Activated T-cell treated with anti-CD3 and anti-CD28 coated beads for 48 hours (primary cell): Measurements from ENCODE around the gene NRIP1.

Experiments
- DNase-seq: peaks from one replicate; pipeline ENCODE4 v3.0.0-alpha.2; 2020; ENCODE audit warnings: low read depth

The NRIP1 gene

DNA sequence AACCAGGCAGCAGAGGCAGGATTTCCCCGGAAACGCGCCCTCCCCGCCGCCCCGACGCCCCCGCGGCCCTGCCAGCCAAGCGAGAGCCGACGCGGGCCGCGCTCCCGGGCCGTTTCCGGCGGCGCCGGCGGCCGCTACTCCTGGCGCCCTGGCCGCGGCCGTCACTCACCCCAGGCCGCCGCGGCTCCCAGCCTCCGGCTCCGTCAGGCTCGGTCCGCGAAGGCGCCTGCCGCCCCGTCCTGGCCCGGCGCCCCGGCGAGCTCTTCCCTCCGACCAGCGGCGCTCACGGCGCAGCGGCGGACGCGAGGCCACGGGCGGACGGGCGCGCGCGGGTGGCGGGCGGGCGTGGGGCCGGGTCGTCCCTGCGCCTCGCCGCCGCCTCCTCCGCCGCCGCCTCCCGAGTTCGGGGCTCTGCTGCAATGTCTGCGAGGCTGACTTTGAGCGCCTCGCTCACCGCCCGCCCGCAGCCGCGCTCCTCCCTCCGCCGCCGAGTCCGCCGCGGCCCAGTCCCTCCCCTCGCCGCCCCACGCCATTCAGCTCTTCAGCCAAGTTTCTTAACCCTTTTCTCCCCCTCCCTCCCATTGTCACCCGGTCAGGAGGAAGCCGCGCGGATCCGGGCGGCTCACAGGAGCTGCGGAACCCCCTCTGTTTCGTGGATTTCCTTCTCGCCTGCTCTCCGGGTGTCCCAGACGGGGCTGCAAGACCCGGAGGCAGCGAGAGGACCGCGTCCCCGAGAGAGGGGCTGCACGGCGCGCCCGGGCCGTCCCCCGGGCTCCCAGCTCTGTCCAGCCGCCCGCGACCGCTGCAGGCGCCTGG, at the start of gene NRIP1:
NRIP1 (minus strand) TSS at position 425 of the 816 bp plus-strand sequence. CDS start 96,808 bp downstream, outside the sequence.
- DNase-seq = peak; percentile 68

- no peak for DNase-seq
Observed at GRCh38 chr21:15112858-15113257, 48.1 kb upstream of the NRIP1 start.

- DNase-seq = no peak
Observed at GRCh38 chr21:15108801-15109200, 44.0 kb upstream of the NRIP1 start.

DNA sequence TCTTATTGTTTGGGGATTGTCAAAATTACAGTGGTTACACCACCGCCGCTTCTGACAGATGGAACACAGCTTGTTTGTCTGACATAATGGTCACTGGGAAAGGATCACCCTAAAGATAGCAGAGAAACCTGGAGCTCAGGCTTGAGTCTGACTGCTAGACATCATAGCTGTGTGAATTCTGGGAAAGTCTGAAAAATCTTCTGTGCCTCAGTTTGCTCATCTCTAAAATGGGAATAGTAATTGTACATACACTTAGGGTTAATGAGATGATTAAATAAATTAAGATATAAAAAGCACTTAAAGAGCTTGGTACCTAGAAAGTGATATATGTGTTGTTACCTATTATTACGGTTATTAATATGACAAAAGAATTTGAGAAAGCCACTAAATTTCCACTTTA, 39.7 kb upstream of the NRIP1 start:
- no peak for DNase-seq

- no peak for DNase-seq
Observed at GRCh38 chr21:15098908-15099307, 34.1 kb upstream of the NRIP1 start.

DNA sequence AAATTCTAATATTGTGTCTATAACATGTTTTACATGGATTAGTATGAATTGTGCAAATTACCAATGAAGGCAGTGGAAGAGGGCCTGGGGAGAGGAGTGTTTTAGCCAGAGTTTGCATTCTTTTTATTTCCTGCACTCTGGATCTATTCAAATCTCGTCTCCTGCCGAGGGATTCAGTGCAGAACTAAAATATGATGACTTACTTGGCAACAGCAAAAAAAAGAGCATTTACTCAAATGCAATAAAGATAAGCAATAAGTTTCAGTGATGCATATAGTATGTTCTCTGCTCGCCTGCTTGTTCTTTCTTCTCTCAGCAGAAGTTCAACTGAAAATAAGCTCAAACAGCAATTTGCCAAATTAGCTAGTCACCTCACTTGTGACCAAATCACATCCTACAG, 33.4 kb upstream of the NRIP1 start:
- no peak for DNase-seq

DNA sequence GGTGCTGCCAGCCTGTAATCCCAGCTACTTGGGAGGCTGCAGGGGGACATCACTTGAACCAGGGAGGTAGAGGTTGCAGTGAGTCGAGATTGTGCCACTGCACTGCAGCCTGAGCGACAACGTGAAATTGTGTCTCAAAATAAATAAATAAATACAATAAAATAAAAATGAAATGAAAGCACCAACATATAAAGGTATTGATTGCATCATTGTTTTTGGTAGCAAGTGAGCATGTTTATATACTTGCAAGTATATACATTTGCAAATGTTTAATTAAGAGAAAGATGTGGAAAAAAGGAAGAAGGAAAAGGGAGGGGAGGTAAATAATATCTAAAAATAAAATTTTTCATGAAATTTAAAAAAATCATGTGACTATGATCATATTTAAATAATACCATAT, 32.8 kb upstream of the NRIP1 start:
- DNase-seq = no peak

- DNase-seq = no peak
Observed at GRCh38 chr21:15096146-15096545, 31.3 kb upstream of the NRIP1 start.

DNA sequence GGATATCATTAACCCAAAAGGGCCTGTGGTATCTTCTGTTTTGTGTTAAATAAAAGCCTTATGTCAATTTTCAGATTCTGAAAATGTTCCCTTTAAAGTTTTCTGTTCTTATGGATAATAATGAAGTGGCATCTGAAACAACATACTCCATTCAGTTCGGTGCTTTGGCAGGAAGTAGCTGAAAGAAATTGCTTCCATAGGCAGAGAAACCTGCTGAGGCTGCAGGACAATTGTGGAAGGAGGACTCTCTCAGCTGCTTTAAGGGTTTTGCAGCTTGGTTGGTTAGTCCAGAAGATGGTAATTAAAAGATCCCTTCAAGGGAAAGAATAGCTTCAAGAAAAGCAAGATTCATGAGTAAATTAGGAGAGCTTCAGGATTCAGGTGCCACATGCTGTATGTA, 30.5 kb upstream of the NRIP1 start:
- no peak for DNase-seq

- no peak for DNase-seq
Observed at GRCh38 chr21:15094706-15095105, 29.9 kb upstream of the NRIP1 start.

DNA sequence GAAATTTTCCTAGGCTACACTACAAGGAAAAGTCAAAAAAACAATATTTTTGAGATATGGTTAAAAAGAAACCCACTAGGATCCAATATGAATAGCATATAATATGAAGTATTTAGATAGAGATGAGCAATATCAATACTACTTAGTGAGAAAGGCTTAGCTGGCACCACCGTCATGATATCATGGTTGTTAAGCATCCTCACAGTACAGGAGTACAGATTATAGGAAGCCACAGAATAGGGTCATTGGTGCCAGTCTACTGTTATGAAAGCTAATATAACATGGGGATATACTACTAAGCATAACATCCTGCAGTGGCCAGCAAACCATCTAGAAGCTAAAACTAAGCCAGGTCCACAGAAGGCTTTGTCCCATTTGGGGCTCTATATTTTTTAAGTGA, 28.4 kb upstream of the NRIP1 start:
- no peak for DNase-seq

- DNase-seq = no peak
Observed at GRCh38 chr21:15092745-15093144, 27.9 kb upstream of the NRIP1 start.

GRCh38 chr21:15090390-15090789, 25.6 kb upstream of the NRIP1 start:
- DNase-seq = no peak

- no peak for DNase-seq
Observed at GRCh38 chr21:15088488-15088887, 23.7 kb upstream of the NRIP1 start.

DNA sequence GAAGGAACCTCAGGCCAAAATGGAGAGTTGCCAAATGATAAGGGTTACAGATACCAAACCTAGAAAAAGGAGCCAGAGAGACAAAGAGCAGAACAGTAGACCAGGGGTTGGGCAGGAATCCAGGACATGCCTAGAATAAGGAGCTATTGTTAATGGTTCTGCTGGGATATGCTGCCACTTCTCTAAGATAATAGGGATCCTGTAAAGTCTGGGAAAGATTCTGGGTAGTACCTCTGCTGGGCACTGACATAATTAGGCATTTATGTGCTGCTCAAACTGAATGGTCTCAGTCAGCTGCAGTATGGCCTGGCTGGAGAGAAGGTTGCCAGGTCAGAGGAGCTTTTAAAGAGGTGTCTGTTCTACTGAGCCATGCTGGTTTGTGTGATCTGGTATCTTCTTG, 19.9 kb upstream of the NRIP1 start:
- DNase-seq = no peak

- no peak for DNase-seq
Observed at GRCh38 chr21:15080526-15080925, 15.7 kb upstream of the NRIP1 start.

DNA sequence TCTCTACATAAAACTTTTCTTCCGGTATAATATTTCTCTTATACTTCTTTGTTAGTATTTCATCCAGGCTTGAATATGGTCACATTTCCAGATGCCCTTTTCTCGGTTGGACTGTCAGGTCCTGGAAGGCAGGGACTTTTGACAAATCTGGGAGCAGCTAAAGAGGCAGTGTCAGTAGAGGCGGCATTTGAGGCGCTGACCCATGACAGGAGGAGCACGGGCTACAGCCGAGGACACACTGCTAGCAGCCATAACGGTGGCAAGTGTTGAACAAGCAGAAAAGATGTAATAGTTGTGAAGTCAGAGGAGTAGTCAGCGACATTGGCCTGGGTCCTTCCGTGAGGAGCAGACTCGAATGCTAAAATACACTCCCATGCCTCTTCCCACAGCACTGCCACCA, 14.5 kb upstream of the NRIP1 start:
- no peak for DNase-seq

- DNase-seq = no peak
Observed at GRCh38 chr21:15078180-15078579, 13.4 kb upstream of the NRIP1 start.

GRCh38 chr21:15077529-15078145, 12.8 kb upstream of the NRIP1 start:
- no peak for DNase-seq

DNA sequence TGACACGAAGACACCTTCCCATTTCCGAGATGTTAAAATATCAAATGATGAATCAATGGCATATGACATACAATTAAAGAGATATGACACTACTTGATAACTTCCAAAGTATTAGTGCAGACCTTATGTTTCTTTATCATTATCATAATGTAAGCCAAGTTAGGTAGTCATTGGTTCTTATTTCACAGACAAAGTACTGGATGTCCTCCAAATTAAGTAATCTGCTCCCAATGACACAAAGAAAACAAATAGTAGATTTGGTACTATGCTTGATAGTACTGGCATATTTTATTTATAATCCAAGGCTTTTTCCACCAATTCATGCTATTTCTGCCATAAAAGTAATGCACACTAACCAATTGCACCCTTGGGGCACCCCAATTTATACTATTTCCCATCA, 11.9 kb upstream of the NRIP1 start:
- no peak for DNase-seq

GRCh38 chr21:15071009-15071408, 6.2 kb upstream of the NRIP1 start:
- DNase-seq = no peak

- no peak for DNase-seq
Observed at GRCh38 chr21:15066123-15066575, 1.3 kb upstream of the NRIP1 start.

- peak; percentile 48 for DNase-seq
Observed at GRCh38 chr21:15065392-15066122, 757 bp upstream of the NRIP1 start.
